Activated T-helper 9 cell treated with anti-CD3 and anti-CD28 coated beads, Interleukin-2, amount 50 U/mL, for 16 hours (primary cell): Measurements from ENCODE around the gene CTRB2.

Experiments
- DNase-seq: peaks from one replicate; pipeline ENCODE4 v3.0.0-alpha.2; 2020; ENCODE audit warnings: low read depth

Gene CTRB2

GRCh38 chr16:75206749-75207451, at the start of gene CTRB2:
TSS of gene CTRB2 (minus strand) at chr16:75207161. CDS start at chr16:75207141, 20 bp downstream.
- DNase-seq = no peak

GRCh38 chr16:75256059-75256571, 49.2 kb upstream of the CTRB2 start:
- no peak for DNase-seq

- DNase-seq = no peak
Measured at GRCh38 chr16:75254359-75254837, 47.4 kb upstream of the CTRB2 start.

GRCh38 chr16:75252946-75253911, 46.3 kb upstream of the CTRB2 start:
- DNase-seq = no peak

- DNase-seq = no peak
Measured at GRCh38 chr16:75252049-75252864, 45.3 kb upstream of the CTRB2 start.

GRCh38 chr16:75251280-75252048, 44.5 kb upstream of the CTRB2 start, which contains the start of gene BCAR1:
TSS of gene BCAR1 (minus strand) at chr16:75251624. CDS start at chr16:75251482, 142 bp downstream.
- no peak for DNase-seq

GRCh38 chr16:75250809-75251279, 43.9 kb upstream of the CTRB2 start:
- no peak for DNase-seq

GRCh38 chr16:75250089-75250808, 43.3 kb upstream of the CTRB2 start:
- no peak for DNase-seq

GRCh38 chr16:75249441-75249840, 42.5 kb upstream of the CTRB2 start:
- no peak for DNase-seq

GRCh38 chr16:75248536-75249380, 41.8 kb upstream of the CTRB2 start:
- no peak for DNase-seq

- DNase-seq = no peak
Measured at GRCh38 chr16:75248142-75248535, 41.2 kb upstream of the CTRB2 start.

GRCh38 chr16:75247249-75247648, 40.3 kb upstream of the CTRB2 start:
- DNase-seq = no peak

- no peak for DNase-seq
Measured at GRCh38 chr16:75246504-75247205, 39.7 kb upstream of the CTRB2 start.

- no peak for DNase-seq
Measured at GRCh38 chr16:75244844-75245758, 38.1 kb upstream of the CTRB2 start.

- DNase-seq = no peak
Measured at GRCh38 chr16:75244225-75244809, 37.4 kb upstream of the CTRB2 start.

- no peak for DNase-seq
Measured at GRCh38 chr16:75243667-75244224, 36.8 kb upstream of the CTRB2 start.
